ENCODE results near the gene TOM1L2.

- TF ChIP-seq CTCF (IDR thresholded peaks at IDR 0.05) (no peak), POLR2A (IDR thresholded peaks at IDR 0.05) (no peak)
Observed at GRCh38 chr17:17915183-17915582, 57.0 kb downstream of the TOM1L2 start.

All from breast epithelium (tissue), 3 donors.